GM23338 (cell line): ENCODE measurements around the gene CENPP. TPM values are rescaled to one million over a fixed set of nuclear protein-coding genes. Genes with fewer than 3 reads are reported as not detected.

Experiments used
- ATAC-seq: fragments of 200-7000 bp; cut with Tn5 transposase; 3 replicates; pipeline ENCODE4 v1.9.1; 2020
- DNase-seq: peaks from one replicate; pipeline ENCODE4 v3.0.0-alpha.2; 2015; ENCODE audit warnings: low spot score
- H2AFZ ChIP-seq: fragments of 200-600 bp; sonication (generic); 2 replicates; pipeline ENCODE4 v1.8.0; 2016; ENCODE audit warnings: antibody characterized with exemption, mild to moderate bottlenecking, moderate library complexity
- H3F3A ChIP-seq: fragments of 200-600 bp; sonication (generic); replicated peaks from 2 replicates; pipeline ENCODE4 v1.8.0; 2017; ENCODE audit warnings: antibody characterized with exemption, mixed run types, low read depth
- H3K27ac ChIP-seq: fragments of 200-600 bp; sonication (generic); 2 replicates; pipeline ENCODE4 v1.6.1; 2016; ENCODE audit warnings: low read depth
- H3K27me3 ChIP-seq: fragments of 200-600 bp; sonication (generic); 2 replicates; pipeline ENCODE4 v1.8.0; 2016; ENCODE audit warnings: mild to moderate bottlenecking, mixed run types, moderate library complexity; ENCODE audit not compliant: insufficient read depth
- H3K36me3 ChIP-seq: fragments of 200-600 bp; sonication (generic); 2 replicates; pipeline ENCODE4 v1.8.0; 2016; ENCODE audit warnings: mild to moderate bottlenecking; ENCODE audit not compliant: insufficient read depth
- H3K4me1 ChIP-seq: fragments of 200-600 bp; sonication (generic); 2 replicates; pipeline ENCODE4 v1.8.0; 2016; ENCODE audit warnings: mild to moderate bottlenecking, moderate library complexity; ENCODE audit not compliant: insufficient read depth
- H3K4me2 ChIP-seq: fragments of 200-600 bp; sonication (generic); 2 replicates; pipeline ENCODE4 v1.7.1; 2017; ENCODE audit warnings: mixed run types
- H3K4me3 ChIP-seq: fragments of 200-600 bp; sonication (generic); 2 replicates; pipeline ENCODE4 v1.6.1; 2016; ENCODE audit warnings: mixed run types
- H3K79me2 ChIP-seq: fragments of 200-600 bp; sonication (generic); replicated peaks from 2 replicates; pipeline ENCODE4 v1.8.0; 2017; ENCODE audit warnings: mild to moderate bottlenecking; ENCODE audit not compliant: insufficient read depth
- H3K9me2 ChIP-seq: fragments of 200-600 bp; sonication (generic); 2 replicates; pipeline ENCODE4 v1.8.0; 2017; ENCODE audit not compliant: insufficient read depth
- H4K20me1 ChIP-seq: fragments of 200-600 bp; sonication (generic); replicated peaks from 2 replicates; pipeline ENCODE4 v1.8.0; 2017; ENCODE audit warnings: mild to moderate bottlenecking; ENCODE audit not compliant: insufficient read depth
- H3K27ac Mint-ChIP-seq: 2 replicates; pipeline ENCODE4 v1.8.0; 2020; ENCODE audit warnings: inconsistent platforms, mild to moderate bottlenecking, moderate library complexity, mixed read lengths
- H3K27me3 Mint-ChIP-seq: 3 replicates; pipeline ENCODE4 v1.8.0; 2022; ENCODE audit warnings: low read depth, mild to moderate bottlenecking, moderate library complexity, mixed read lengths, inconsistent platforms; ENCODE audit not compliant: insufficient read depth, poor library complexity
- H3K36me3 Mint-ChIP-seq: 3 replicates; pipeline ENCODE4 v1.8.0; 2021; ENCODE audit warnings: low read depth, mild to moderate bottlenecking, inconsistent platforms, moderate library complexity, mixed read lengths
- H3K4me1 Mint-ChIP-seq: 3 replicates; pipeline ENCODE4 v1.8.0; 2020; ENCODE audit warnings: mild to moderate bottlenecking, inconsistent platforms, mixed read lengths
- H3K4me3 Mint-ChIP-seq: 3 replicates; pipeline ENCODE4 v1.8.0; 2021; ENCODE audit warnings: moderate library complexity, mild to moderate bottlenecking, inconsistent platforms, mixed read lengths
- H3K9me3 Mint-ChIP-seq: 3 replicates; pipeline ENCODE4 v1.8.0; 2020; ENCODE audit warnings: moderate library complexity, mild to moderate bottlenecking, inconsistent platforms, mixed read lengths
- CREB1 ChIP-seq: fragments of 250-450 bp; sonication (Bioruptor Pico); IDR thresholded peaks from 2 replicates; pipeline ENCODE4 v1.5.0; 2020; ENCODE audit warnings: low read depth, mild to moderate bottlenecking, moderate library complexity
- EZH2 ChIP-seq: fragments of 200-600 bp; sonication (generic); IDR thresholded peaks from one replicate; pipeline ENCODE4 v1.8.0; 2017; ENCODE audit warnings: antibody characterized with exemption, mild to moderate bottlenecking, low read depth; ENCODE audit not compliant: unreplicated experiment
- EZH2phosphoT487 ChIP-seq: fragments of 200-600 bp; sonication (generic); IDR thresholded peaks from one replicate; pipeline ENCODE4 v1.8.1; 2018; ENCODE audit warnings: antibody characterized with exemption; ENCODE audit not compliant: unreplicated experiment
- JUNB ChIP-seq: IDR thresholded peaks from one replicate; pipeline ENCODE4 v1.6.1; 2016; ENCODE audit warnings: antibody characterized with exemption; ENCODE audit not compliant: unreplicated experiment
- NANOG ChIP-seq: IDR thresholded peaks from 2 replicates; pipeline ENCODE4 v1.6.1; 2016; ENCODE audit warnings: antibody characterized with exemption, borderline replicate concordance
- POLR2AphosphoS5 ChIP-seq: IDR thresholded peaks from 2 replicates; pipeline ENCODE4 v1.6.1; 2016; ENCODE audit warnings: antibody characterized with exemption, low read depth
- STAT1 ChIP-seq: IDR thresholded peaks from one replicate; pipeline ENCODE4 v1.6.1; 2016; ENCODE audit warnings: antibody characterized with exemption; ENCODE audit not compliant: unreplicated experiment
- ZNF114 ChIP-seq: fragments of 250-450 bp; sonication (Bioruptor Pico); IDR thresholded peaks from 2 replicates; pipeline ENCODE4 v1.5.0; 2020; ENCODE audit warnings: mild to moderate bottlenecking, moderate library complexity
- ZNF331 ChIP-seq: fragments of 250-450 bp; sonication (Bioruptor Pico); IDR thresholded peaks from 2 replicates; pipeline ENCODE4 v1.5.0; 2020; ENCODE audit warnings: low read depth, mild to moderate bottlenecking, moderate library complexity
- ZNF462 ChIP-seq: fragments of 250-450 bp; sonication (Bioruptor Pico); IDR thresholded peaks from 2 replicates; pipeline ENCODE4 v1.5.0; 2020; ENCODE audit warnings: mild to moderate bottlenecking, moderate library complexity
- polyA plus RNA-seq: library from polyadenylated mRNA; unstranded; fragments of >200 nt; fragmentation: Nextera tagmentation; extraction: Ambion mirVana; gene quantifications from 2 replicates; pipeline ENCODE4 v1.2.1, GENCODE V29; 2016
- total RNA-seq: library from RNA; depleted of rRNA; stranded (reverse); fragments of >200 nt; shearing (Covaris generic); gene quantifications from 2 replicates; pipeline ENCODE4 v1.2.3, GENCODE V29; 2014
- TF ChIP-seq, protein P1 (sequence below): IDR thresholded peaks from one replicate; pipeline ENCODE4 v1.6.1; 2018; ENCODE audit warnings: antibody characterized with exemption; ENCODE audit not compliant: unreplicated experiment
- TF ChIP-seq, protein P2 (sequence below), 2 experiments: fragments of 200-600 bp in 1 of 2; sonication (generic) in 1 of 2; conservative IDR thresholded peaks; 2 replicates each; pipeline versions ENCODE4 v1.5.1 to v1.6.1; 2016 to 2017; ENCODE audit warnings: antibody characterized with exemption in 2 of 2, low read depth in 2 of 2, mild to moderate bottlenecking in 2 of 2, moderate library complexity in 1 of 2
- TF ChIP-seq, protein P3 (sequence below): IDR thresholded peaks from 2 replicates; pipeline ENCODE4 v1.6.1; 2016; ENCODE audit warnings: antibody characterized with exemption

The CENPP gene
- total and polyA plus RNA-seq, 2 experiments from 2014 or later: 11.0 to 12.6 TPM

- H3K4me3 ChIP-seq: peak overlapping the region; percentile 92
- ATAC-seq (no peak), DNase-seq (no peak)
- Mint-ChIP-seq H3K27ac (0 out of 2 replicates have a peak overlapping the region, but pooled peaks have one; percentile 24), H3K4me3 (peak overlapping the region; percentile 96; the same call in 2 of the 3 replicates), H3K27me3 (peaks cover 9% of the 10 kb centered on the region), H3K36me3 (peaks cover 69% of the 10 kb centered on the region), H3K9me3 (peaks cover 2% of the 10 kb centered on the region; the same call in 2 of the 3 replicates), H3K4me1 (peaks cover 17% of the 10 kb centered on the region)
- no peaks in the 10 kb centered on the region for H3K27me3 ChIP-seq
- peaks cover 79% of the 10 kb centered on the region for H3K79me2 ChIP-seq
- H3K4me2 ChIP-seq: peak overlapping the region; percentile 82; the same call in 1 of the 2 replicates
- H3K36me3 ChIP-seq: peaks cover 36% of the 10 kb centered on the region
- H2AFZ ChIP-seq: no peak overlapping the region
- H3K27ac ChIP-seq: no peak overlapping the region
- peaks cover 13% of the 10 kb centered on the region; the same call in 1 of the 2 replicates for H3K4me1 ChIP-seq
- H3K9me2 ChIP-seq: no peaks in the 10 kb centered on the region
- 0 out of 2 replicates have a peak, but pooled peaks cover 3% of the 10 kb centered on the region for H3F3A ChIP-seq
- peaks cover 13% of the 10 kb centered on the region for H4K20me1 ChIP-seq
- TF ChIP-seq ZNF462 (CRISPR knock-in tag): no peak
- TF ChIP-seq JUNB: no peak
- TF ChIP-seq ZNF114: no peak
- TF ChIP-seq EZH2: no peak
- TF ChIP-seq, protein P1, sequence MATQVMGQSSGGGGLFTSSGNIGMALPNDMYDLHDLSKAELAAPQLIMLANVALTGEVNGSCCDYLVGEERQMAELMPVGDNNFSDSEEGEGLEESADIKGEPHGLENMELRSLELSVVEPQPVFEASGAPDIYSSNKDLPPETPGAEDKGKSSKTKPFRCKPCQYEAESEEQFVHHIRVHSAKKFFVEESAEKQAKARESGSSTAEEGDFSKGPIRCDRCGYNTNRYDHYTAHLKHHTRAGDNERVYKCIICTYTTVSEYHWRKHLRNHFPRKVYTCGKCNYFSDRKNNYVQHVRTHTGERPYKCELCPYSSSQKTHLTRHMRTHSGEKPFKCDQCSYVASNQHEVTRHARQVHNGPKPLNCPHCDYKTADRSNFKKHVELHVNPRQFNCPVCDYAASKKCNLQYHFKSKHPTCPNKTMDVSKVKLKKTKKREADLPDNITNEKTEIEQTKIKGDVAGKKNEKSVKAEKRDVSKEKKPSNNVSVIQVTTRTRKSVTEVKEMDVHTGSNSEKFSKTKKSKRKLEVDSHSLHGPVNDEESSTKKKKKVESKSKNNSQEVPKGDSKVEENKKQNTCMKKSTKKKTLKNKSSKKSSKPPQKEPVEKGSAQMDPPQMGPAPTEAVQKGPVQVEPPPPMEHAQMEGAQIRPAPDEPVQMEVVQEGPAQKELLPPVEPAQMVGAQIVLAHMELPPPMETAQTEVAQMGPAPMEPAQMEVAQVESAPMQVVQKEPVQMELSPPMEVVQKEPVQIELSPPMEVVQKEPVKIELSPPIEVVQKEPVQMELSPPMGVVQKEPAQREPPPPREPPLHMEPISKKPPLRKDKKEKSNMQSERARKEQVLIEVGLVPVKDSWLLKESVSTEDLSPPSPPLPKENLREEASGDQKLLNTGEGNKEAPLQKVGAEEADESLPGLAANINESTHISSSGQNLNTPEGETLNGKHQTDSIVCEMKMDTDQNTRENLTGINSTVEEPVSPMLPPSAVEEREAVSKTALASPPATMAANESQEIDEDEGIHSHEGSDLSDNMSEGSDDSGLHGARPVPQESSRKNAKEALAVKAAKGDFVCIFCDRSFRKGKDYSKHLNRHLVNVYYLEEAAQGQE: no peak
- no peak for TF ChIP-seq STAT1
- no peak for TF ChIP-seq POLR2AphosphoS5
- no peak for TF ChIP-seq EZH2phosphoT487
- TF ChIP-seq, protein P2, sequence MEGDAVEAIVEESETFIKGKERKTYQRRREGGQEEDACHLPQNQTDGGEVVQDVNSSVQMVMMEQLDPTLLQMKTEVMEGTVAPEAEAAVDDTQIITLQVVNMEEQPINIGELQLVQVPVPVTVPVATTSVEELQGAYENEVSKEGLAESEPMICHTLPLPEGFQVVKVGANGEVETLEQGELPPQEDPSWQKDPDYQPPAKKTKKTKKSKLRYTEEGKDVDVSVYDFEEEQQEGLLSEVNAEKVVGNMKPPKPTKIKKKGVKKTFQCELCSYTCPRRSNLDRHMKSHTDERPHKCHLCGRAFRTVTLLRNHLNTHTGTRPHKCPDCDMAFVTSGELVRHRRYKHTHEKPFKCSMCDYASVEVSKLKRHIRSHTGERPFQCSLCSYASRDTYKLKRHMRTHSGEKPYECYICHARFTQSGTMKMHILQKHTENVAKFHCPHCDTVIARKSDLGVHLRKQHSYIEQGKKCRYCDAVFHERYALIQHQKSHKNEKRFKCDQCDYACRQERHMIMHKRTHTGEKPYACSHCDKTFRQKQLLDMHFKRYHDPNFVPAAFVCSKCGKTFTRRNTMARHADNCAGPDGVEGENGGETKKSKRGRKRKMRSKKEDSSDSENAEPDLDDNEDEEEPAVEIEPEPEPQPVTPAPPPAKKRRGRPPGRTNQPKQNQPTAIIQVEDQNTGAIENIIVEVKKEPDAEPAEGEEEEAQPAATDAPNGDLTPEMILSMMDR (conservative IDR thresholded peaks at IDR 0.05; ENCODE audit: low read depth in 2 of 2): no peak
- no peak for TF ChIP-seq ZNF331 (CRISPR knock-in tag)
- TF ChIP-seq NANOG: no peak
- no peak for TF ChIP-seq CREB1
- TF ChIP-seq, protein P3, sequence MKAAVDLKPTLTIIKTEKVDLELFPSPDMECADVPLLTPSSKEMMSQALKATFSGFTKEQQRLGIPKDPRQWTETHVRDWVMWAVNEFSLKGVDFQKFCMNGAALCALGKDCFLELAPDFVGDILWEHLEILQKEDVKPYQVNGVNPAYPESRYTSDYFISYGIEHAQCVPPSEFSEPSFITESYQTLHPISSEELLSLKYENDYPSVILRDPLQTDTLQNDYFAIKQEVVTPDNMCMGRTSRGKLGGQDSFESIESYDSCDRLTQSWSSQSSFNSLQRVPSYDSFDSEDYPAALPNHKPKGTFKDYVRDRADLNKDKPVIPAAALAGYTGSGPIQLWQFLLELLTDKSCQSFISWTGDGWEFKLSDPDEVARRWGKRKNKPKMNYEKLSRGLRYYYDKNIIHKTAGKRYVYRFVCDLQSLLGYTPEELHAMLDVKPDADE: no peak
Measured at GRCh38 chr9:92290785-92291429, 34.8 kb upstream of the CENPP start.
